Measurements from ENCODE around the gene CDH13. TPM values are rescaled to one million over a fixed set of nuclear protein-coding genes. Genes with fewer than 3 reads are reported as not detected.

Gene CDH13
- total RNA-seq, 1 donor, result under 0.01 TPM

GRCh38 chr16:82682767-82683166 is 56.0 kb downstream of the CDH13 start:
- no peak for DNase-seq (ENCODE audit: low read depth in 2 of 3, low spot score in 2 of 3)

- DNase-seq (ENCODE audit: low read depth in 2 of 3, low spot score in 2 of 3), result no peak
Measured at GRCh38 chr16:82684256-82684655, 57.5 kb downstream of the CDH13 start.

GRCh38 chr16:82685526-82685925 is 58.8 kb downstream of the CDH13 start:
- no peak for DNase-seq (ENCODE audit: low read depth in 2 of 3, low spot score in 2 of 3)

- DNase-seq (ENCODE audit: low read depth in 2 of 3, low spot score in 2 of 3), result no peak
Measured at GRCh38 chr16:82694239-82694874, 67.6 kb downstream of the CDH13 start.

GRCh38 chr16:82695806-82696205 is 69.0 kb downstream of the CDH13 start:
- no peak for DNase-seq (ENCODE audit: low read depth in 2 of 3, low spot score in 2 of 3)

GRCh38 chr16:82699260-82699659 is 72.5 kb downstream of the CDH13 start:
- DNase-seq (ENCODE audit: low read depth in 2 of 3, low spot score in 2 of 3), result no peak

- DNase-seq (ENCODE audit: low read depth in 2 of 3, low spot score in 2 of 3), result no peak
Measured at GRCh38 chr16:82699711-82700495, 73.1 kb downstream of the CDH13 start.

GRCh38 chr16:82700541-82701235 is 73.9 kb downstream of the CDH13 start:
- peak in 2 of 3 donors; percentile 30 to 50 for DNase-seq (ENCODE audit: low read depth in 2 of 3, low spot score in 2 of 3)

- no peak for DNase-seq (ENCODE audit: low read depth in 2 of 3, low spot score in 2 of 3)
Measured at GRCh38 chr16:82701442-82701955, 74.7 kb downstream of the CDH13 start.

- DNase-seq (ENCODE audit: low read depth in 2 of 3, low spot score in 2 of 3), result no peak
Measured at GRCh38 chr16:82703161-82703560, 76.4 kb downstream of the CDH13 start.

- no peak for DNase-seq (ENCODE audit: low read depth in 2 of 3, low spot score in 2 of 3)
Measured at GRCh38 chr16:82703871-82704768, 77.4 kb downstream of the CDH13 start.

GRCh38 chr16:82709987-82710386 is 83.2 kb downstream of the CDH13 start:
- no peak for DNase-seq (ENCODE audit: low read depth in 2 of 3, low spot score in 2 of 3)

GRCh38 chr16:82713778-82714177 is 87.0 kb downstream of the CDH13 start:
- DNase-seq (ENCODE audit: low read depth in 2 of 3, low spot score in 2 of 3), result no peak

- no peak for DNase-seq (ENCODE audit: low read depth in 2 of 3, low spot score in 2 of 3)
Measured at GRCh38 chr16:82715160-82715559, 88.4 kb downstream of the CDH13 start.

- DNase-seq (ENCODE audit: low read depth in 2 of 3, low spot score in 2 of 3), result no peak
Measured at GRCh38 chr16:82715833-82716232, 89.1 kb downstream of the CDH13 start.

GRCh38 chr16:82716361-82716855 is 89.6 kb downstream of the CDH13 start:
- no peak for DNase-seq (ENCODE audit: low read depth in 2 of 3, low spot score in 2 of 3)

GRCh38 chr16:82720414-82720813 is 93.6 kb downstream of the CDH13 start:
- DNase-seq (ENCODE audit: low read depth in 2 of 3, low spot score in 2 of 3), result no peak

- DNase-seq (ENCODE audit: low read depth in 2 of 3, low spot score in 2 of 3), result no peak
Measured at GRCh38 chr16:82726306-82726705, 99.5 kb downstream of the CDH13 start.

GRCh38 chr16:82728901-82729300 is 102.1 kb downstream of the CDH13 start:
- no peak for DNase-seq (ENCODE audit: low read depth in 2 of 3, low spot score in 2 of 3)

GRCh38 chr16:82730901-82731300 is 104.1 kb downstream of the CDH13 start:
- DNase-seq (ENCODE audit: low read depth in 2 of 3, low spot score in 2 of 3), result no peak

Data from hematopoietic multipotent progenitor cell (in vitro differentiated cells).